GM18508 (cell line): ENCODE data around the gene SLC15A3.

Experiments used
- ATAC-seq: cut with Tn5 transposase; IDR thresholded peaks from one replicate; pipeline ENCODE4 v1.9.1; 2021; ENCODE audit warnings: moderate number of reproducible peaks; ENCODE audit not compliant: insufficient read depth, unreplicated experiment

Gene SLC15A3

GRCh38 chr11:60932605-60933356, 19.2 kb downstream of the SLC15A3 start:
- no peak for ATAC-seq

GRCh38 chr11:60931917-60932316, 20.1 kb downstream of the SLC15A3 start:
- no peak for ATAC-seq

DNA sequence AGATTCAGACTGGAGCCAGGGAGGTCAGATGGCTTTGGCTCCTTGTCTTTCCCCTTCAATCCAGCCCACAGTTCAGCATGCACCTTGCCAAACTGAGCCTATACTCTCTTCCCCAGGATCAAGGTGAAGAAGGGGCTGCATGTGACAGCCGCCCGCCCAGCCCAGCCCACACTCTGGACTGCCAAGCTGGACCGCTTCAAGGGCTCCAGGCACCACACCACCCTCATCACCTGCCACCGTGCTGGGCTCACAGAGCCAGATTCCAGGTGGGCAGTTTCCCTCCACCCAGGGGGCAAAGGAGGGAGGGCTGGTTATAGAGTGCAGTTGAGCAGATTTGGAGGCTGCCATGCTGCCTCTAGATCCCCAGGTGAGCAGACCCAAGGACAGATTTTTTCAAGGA, 21.6 kb downstream of the SLC15A3 start:
- ATAC-seq = no peak

DNA sequence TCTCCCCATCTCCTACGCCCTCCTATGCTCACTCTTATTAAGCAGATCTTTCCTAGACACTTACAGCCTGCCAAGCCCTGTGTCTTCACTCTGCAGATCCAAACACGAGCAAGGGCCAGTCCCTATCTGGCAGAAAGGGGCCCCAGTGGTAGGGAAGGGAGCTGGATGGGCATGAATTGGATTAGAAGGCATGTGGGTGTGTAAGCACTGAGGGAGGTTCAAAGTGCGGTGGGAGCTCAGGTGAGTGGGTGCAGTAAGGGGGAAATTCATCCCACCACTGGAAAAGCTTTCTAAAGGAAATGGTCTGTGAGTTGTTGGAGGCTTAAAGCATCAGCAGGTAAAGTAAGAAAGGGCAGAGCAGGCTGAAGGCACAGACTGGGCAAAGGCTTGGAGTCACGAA, 22.2 kb downstream of the SLC15A3 start:
- no peak for ATAC-seq

- no peak for ATAC-seq
Observed at GRCh38 chr11:60928563-60929001, 23.4 kb downstream of the SLC15A3 start.

- ATAC-seq = no peak
Observed at GRCh38 chr11:60927600-60927999, 24.4 kb downstream of the SLC15A3 start.

DNA sequence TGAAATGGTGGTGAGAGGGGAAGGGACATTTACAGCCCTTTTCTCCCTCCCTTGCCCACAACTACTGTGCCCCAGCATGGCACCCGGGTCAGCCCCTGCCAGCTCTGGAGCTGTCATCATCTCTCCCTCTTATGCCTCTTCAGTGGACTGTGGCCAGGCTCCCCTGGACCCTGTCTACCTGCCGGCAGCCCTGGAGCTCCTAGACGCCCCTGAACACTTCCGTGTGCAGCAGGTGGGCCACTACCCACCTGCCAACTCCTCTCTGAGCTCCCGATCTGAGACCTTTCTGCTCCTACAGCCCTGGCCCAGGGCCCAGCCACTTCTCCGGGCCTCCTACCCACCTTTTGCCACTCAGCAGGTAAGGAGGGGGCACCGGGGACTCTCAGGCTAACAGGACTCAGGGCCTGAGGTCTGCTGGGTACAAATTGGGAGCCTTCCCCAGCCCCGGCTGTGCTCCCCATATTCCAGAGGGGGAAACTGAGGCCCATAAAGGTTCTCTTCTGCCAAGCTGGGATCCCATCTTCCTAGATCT, 24.8 kb downstream of the SLC15A3 start:
- no peak for ATAC-seq

DNA sequence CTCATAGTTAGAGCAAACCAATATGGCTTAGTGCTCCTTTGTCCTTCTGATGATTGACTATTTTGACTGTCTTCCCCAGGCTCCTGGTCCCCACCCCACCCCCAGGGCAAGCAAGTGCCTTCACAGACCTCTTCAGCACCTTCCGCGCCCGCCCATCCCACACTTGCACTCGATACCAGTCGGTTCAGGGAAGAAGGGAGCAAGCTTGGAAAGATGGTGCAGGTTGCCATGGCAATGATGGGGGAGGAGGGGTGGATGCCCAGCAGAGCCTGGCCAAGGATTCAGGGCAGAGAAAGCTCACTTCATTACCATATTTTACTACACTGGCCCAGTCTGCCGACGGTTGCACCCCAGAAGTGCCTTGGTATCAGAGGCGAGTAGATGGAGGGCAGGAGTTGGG, 25.5 kb downstream of the SLC15A3 start:
- ATAC-seq = no peak

GRCh38 chr11:60925868-60926267, 26.1 kb downstream of the SLC15A3 start:
- no peak for ATAC-seq

DNA sequence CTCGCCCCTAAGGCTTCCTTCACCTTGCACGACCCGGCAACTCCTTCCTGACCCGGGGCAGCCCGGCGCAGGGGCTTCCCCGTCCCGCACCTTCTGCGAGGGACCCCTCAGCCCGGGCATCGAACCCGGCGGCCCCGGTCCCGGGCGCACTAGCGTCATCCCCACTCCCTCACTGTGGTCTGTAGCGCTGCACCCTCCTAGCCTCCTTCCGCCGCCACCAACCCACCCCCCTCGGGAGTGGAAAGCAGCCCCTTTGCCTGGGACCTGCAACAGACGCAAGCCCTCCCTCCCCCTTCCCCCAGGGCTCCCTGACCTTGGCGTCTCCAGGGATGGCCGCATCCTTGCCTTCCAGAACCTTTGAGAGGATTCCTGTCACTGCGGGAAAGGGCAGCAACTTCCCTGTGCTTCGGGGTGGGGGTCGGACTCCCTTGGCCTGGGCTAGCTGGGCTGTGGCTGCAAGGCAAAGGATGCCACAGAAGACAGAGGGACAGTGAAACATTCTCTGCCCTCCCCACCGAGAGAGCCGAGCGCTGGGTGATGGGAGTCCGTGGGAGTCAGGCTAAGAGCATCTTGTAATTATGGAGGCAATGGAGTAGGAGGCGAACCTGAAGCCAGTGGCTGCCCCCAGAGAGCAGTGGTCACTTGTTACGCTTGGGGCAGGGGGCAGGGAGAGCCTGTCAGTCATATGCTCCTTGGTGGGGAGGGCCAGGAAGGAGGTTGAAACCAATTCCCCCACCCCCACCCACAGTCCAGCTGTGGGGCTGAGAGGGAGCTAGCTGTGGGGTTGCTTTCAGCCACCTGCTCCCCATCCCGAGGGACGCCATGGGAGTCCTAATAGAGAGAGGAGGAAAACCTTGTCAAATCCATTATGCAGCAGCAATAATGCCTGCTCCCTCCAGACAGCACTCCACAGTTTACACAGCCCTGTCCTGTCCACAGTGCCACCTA, 26.8 kb downstream of the SLC15A3 start:
- ATAC-seq = no peak

DNA sequence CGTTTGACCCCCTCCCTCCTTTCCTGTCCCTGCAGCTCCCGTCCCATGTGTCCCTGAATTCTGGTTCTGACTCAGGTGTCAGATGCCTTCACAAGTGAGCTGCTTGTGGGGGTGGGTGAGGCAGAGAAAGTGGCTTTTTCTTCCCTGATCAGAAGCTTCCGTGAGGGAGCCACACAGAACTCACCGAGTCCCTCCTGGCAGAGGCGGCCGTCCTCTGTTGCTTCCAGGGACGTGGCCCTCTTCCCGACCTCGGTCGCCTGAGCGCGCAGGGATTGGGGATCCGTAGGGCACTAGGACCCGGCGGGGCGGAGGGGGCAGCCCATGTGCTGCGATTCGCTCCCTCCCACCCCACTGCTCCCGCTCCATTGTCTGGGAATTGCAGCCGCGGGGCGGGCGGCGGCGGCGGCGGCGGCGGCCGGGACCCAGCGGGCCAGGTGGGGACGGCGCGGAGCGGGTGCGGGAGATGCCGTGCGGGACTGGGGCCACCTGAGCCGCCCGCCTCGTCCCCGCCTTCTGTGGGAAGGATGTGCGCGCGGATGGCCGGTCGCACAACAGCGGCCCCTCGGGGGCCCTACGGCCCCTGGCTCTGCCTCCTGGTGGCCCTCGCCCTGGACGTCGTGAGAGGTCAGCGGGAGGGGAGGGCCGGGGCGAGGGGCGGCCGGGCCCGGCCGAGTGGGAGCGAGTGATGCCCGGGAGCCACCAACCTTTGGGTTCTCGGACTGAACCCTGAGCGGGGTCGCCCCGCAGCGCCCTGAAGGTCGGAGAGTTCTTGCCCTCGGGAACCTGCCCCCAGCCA, 27.7 kb downstream of the SLC15A3 start, which contains the start of gene TMEM132A:
Gene TMEM132A (plus strand): TSS at position 351 of the 796 bp plus-strand sequence. CDS start 174 bp downstream, at position 525.
- ATAC-seq = no peak

DNA sequence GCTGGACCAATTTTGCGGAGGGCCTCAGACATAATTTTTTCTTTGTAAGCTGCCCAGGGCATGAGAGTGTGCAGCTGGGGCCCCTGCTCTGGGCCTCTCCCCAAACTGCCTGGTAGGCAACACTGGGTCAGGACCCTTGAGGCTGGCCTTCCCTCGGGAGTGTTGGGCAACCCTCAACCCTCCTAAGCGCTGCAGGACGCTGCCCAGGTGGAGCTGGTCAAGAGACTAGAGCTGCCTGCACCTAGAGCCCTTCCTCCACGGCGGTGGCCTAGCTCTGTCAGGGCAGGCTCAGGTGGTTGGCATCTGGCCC, 28.2 kb downstream of the SLC15A3 start:
- ATAC-seq = no peak

DNA sequence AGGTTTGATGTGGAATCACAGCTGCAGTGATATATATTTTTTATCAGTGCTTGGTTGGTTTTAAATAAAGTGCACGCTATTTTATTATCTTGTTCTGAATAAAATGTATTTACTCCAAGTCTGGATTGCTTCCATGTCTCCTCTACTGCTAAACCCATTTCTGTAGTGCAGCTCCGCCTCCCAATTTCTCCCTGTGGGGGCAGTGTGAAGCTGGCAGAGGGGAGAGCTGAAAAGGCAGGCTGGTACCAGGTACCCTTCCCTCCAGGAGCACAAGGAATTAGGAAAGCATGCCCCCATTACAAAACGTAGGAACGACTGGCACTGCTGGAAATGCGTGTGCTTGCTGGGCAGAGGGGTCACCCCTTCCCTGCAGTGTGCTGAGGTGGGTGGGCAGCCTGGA, 28.6 kb downstream of the SLC15A3 start:
- no peak for ATAC-seq

GRCh38 chr11:60922906-60923305, 29.1 kb downstream of the SLC15A3 start:
- no peak for ATAC-seq

DNA sequence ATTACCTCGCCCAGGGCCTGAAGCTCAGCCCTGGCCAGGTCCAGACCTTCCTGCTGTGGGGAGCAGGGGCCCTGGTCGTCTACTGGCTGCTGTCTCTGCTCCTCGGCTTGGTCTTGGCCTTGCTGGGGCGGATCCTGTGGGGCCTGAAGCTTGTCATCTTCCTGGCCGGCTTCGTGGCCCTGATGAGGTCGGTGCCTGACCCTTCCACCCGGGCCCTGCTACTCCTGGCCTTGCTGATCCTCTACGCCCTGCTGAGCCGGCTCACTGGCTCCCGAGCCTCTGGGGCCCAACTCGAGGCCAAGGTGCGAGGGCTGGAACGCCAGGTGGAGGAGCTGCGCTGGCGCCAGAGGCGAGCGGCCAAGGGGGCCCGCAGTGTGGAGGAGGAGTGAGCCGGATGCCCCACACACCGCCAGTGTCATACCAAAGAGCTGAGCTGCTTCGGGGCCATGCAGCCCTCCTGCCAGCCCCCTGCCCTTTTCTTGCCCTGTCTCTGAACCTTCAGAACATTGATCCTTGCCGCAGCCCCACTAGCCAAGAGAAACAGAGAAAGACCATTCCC, 30.1 kb downstream of the SLC15A3 start:
- no peak for ATAC-seq

DNA sequence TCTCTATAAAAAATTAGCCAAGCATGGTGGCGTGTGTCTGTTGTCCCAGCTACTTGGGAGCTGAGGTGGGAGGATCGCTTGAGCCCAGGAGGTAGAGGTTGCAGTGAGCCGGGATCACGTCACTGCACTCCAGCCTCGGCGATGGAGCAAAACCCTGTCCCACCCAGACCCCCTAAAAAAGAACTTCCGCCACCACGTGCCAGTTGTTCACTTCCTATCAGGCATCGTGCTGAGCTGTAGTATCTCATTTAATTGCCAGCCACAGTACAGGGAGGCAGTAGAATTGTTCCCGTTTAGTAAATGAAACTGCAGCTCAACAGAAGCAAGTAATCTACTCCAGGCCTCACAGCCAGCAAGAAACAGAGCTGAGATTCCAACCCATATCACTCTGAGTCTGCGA, 30.7 kb downstream of the SLC15A3 start:
- ATAC-seq = no peak

GRCh38 chr11:60919956-60920355, 32.0 kb downstream of the SLC15A3 start:
- ATAC-seq = no peak

DNA sequence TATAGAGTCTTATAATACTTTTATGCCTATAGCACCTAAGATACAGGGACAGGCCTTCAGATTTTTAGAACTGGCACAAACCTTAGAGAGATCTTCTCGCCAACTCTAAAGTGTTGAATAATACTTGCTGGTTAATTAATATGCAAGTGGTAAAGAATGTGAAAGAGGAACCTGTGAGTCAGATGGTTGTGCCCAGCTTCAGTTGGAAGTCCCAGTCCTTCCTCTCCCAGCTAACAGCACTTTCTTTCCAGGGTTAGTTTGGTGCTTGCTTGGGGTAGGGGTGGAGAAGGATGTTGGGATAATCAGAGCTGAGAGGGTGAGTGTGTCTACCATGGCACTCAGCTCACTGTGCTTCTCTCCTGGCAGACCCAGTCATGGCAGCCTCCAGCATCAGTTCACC, 32.7 kb downstream of the SLC15A3 start:
- ATAC-seq = no peak

DNA sequence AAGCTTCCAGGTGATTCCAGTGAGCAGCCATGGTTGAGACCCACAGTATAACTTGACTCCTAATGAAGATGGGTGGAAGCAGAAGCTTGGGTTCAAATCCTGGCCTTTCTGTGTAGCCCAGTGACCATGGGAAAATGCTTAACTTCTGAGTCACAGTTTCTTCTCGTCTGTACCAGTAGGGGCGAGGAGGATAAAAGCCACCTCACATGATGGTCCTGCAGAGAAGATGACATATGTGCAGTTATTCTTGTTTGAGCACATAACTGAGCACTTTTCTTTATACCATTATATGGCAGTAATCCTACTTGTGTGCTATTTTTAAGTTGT, 33.1 kb downstream of the SLC15A3 start:
- ATAC-seq = no peak

DNA sequence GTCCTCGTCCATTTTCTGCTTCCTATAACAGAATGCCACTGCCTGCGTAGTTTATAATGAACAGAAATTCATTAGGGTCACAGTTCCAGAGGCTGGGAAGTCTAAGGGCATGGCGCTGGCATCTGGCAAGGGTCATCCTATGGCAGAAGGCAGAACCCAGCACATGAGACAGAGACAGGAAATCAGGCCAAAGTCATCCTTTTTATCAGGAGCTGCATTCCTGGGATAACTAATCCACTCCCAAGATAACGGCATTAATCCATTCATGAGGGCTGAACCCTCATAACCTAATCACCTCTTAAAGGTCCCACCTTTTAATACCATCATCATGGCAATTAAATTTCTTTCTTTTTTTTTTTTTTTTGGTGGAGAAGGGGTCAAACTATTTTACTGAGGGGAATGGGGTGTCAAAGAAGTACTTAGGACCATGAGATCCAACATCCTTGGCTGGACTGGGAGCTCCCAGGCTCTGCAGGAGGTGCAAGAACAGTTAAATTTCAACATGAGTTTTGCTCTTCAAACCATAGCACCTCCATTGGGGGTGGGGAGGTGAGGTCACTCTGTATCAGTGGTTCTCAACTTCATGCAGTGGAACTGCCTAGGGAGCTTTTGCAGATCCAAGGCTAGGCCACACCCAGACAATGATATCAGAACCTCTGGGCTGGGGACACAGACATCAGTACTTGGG, 33.6 kb downstream of the SLC15A3 start:
- ATAC-seq = no peak
